Anterior cingulate cortex (tissue), 58 donors: Measurements from ENCODE around the gene HS1BP3.

ENCODE experiments used
- DNase-seq, 58 donors: peaks; one replicate each; lab custom pipeline; 2025; lab: John Stamatoyannopoulos, UW

The HS1BP3 gene

DNA sequence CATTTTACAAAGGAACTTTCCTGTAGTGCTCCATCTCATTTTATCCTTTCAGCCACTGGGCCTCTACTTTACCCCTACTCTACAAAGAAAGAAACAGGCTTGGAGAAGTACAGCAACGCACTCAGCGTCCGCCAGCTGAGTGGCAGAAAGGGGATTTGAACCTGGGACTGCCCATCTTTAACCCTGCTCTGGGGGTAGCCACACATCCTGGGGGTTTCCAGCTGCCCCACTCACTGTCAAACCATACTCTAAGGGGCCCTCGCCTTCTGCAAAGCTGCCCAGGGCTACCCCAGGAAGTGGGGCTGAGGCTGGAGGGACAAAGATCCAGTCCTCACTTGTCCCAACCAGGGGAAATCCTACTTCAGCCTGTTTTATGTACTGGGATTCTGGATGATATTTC is 17.9 kb downstream of the HS1BP3 start:
- DNase-seq: no peak

- DNase-seq: no peak
Measured at GRCh38 chr2:20632446-20632990, 18.4 kb downstream of the HS1BP3 start.

GRCh38 chr2:20631617-20632307 is 19.1 kb downstream of the HS1BP3 start:
- no peak for DNase-seq

DNA sequence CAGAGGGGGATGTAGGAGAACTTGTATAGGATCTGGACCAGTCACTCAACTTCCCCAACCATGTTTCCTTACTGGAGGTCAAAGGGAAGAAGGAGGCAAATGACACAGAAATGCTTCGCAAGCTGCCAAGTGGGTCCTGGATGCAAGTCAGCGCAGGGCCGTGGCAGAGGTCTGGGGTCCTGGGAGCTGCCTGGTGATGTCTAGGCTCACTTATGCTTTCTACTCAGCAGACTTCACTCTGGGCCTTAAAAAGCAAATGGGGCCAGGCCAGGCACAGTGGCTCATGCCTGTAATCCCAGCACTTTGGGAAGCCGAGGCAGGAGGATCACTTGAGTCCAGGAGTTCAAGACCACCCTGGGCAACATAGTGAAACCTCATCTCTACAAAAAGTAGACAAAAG is 19.9 kb downstream of the HS1BP3 start:
- DNase-seq: no peak

DNA sequence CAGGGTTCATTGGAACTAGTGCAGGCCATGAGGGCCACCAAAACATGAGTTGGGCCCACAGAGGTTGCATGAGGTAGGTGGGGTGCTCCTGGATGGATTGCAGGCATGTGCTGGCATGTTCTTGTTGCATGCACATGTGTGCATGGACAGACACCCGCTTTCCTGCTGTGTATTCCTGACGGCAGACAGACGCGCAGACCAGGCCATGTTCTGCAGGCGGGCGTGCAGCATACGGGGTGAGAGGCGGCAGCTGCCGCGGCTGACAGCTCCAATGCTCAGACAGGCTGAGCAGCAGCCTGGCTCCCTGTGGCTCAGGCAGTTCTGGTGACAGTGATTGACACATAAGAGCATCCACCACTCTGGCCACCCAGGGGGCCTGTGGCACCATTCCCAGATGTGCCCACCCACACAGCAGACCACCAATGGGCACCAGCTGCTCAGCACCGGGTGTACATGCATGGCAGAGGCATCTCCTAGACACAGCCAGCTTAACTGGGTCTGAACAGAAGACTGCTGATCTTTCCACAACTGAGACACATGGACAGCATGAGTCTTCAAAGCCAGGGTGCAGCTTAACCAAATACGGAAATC is 21.2 kb downstream of the HS1BP3 start:
- peak in 15 of 58 donors; percentile 11 to 45 (median 27) for DNase-seq

- no peak for DNase-seq
Measured at GRCh38 chr2:20629181-20629580, 21.7 kb downstream of the HS1BP3 start.

DNA sequence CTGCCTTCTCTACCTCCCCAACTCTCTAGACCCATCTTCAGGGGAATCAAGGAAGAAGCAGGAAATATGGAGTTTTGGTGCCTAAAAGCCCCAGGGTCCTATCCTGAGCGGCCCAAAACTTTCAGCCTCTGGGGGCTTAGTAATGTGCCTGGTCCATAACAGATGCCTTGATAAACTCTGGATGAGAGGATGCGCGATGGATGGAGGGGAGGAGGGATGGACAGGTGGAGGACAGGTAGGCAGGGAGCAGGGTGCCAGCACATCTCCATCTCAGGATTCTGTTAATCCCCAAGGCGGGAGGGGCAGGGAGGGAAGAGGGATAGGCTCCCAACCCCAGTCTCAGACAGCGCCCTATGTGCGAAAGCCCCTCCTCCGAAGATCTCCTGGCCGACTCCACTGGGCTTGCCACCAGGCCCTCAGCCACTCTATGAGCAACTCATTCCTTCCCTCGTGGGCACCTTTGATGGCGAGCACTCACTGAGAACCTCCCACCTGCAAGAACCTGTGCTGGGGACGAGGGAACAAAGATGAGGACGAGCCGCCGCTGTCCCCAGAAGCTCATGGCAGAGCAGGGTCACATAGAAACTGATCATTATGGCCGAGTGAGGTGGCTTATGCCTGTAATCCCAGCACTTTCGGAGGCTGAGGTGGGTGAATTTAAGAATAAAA is 23.1 kb downstream of the HS1BP3 start:
- no peak for DNase-seq

- no peak for DNase-seq
Measured at GRCh38 chr2:20626698-20627513, 24.0 kb downstream of the HS1BP3 start.

GRCh38 chr2:20626392-20626697 is 24.6 kb downstream of the HS1BP3 start:
- DNase-seq: no peak

GRCh38 chr2:20625491-20626391 is 25.2 kb downstream of the HS1BP3 start:
- peak in 2 of 58 donors; percentile 36 to 58 for DNase-seq

DNA sequence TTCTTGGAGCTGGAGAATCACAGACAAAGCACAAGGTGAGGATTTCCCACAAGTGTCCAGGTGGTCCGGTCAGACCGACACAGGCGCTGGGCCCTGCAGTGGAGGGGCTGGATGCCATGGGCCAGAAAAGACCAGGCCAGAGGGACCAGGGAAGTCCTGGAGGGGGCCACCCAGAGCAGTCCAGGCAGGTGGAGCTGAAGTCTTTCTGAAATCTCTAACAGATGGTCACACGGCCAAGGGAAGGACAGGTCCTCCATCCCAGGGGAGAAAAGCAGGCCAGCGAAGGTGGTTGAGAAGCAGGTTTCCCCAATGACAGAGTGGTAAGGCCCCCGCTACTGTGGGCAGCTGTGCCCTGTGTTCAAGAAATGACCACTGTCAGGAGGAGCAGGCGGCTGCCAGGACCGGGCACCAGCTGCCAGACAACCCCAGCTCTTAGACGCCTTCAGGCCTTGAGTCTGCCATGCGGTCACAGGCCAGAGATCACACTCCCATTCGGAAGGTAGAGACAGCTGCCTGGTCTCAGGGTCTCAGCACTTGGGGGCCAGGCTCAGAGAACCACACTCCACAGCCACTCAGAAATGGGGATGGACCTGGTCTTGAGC is 25.9 kb downstream of the HS1BP3 start:
- DNase-seq: no peak

DNA sequence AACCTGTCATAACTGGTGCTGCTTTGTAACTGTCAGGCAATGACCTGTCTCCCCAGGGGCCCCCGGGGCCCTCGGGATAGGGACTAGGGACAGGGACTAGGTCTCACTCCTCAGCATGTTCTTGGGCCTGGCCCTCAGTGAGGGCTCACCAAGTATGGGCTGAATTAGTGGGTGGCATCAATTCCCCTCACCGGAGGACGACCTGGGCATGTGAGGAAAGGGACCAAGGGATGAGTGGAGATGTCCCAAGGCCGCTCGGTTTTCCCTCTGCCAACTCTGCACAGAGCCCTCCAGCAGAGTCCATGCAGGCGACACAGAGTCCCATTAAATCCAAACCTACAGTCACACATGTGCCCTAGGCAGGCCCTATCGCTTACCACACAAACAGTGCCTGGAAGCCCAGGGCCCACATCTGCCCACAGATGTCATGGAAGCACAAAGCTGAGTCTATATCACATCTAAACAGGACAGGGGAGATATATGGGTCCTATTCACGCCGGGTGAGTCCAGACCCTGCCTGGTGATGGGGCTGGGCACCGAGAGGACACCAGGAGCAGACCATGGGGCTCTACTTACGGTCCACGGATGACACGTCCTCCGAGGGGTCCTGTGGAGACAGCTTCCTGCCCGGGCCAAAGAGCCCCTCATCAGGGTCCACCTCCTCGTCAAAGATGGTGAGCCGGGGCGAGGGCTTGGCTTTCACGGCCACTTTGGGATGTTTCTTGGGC is 26.6 kb downstream of the HS1BP3 start:
- no peak for DNase-seq

DNA sequence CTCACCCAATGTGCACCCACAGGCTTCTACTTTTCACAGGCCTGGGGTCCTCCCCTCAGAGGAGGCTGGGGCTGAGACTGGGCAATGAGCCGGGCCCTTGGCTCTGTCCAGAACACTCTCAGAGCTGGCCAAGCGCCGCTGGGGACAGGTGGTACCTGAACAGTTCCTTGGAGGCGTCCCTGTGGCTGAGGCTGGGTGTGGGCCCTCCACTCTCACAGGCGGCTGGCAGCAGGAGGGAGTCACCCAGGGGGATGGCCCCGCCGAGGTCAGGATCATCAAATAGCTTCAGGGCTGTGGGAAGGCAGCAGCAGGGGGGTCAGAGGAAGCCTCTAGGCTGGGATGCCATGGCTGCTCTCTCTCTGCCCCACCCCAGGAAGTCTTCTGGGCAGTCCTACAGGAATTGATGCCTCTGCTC is 27.1 kb downstream of the HS1BP3 start:
- DNase-seq: no peak

- DNase-seq: no peak
Measured at GRCh38 chr2:20623241-20623640, 27.7 kb downstream of the HS1BP3 start.

DNA sequence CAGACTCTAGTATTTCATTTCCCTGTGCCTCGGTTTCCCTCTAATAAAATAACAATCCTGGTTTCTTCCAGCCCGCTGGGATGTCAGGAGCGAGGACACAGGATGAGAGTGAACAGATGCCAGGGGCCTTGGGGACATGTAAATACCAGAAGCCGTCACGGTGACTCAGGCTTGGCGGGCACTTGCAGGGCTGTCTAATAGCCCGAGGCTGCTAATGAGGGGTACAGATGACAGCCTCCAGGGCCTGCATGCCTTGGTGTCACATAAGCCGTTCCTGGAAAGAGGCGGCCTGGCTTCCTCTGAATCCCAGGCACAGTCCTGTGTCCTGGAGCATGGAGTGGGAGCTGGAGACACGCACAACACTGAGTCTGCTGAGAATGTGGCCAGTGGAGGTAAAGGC is 28.2 kb downstream of the HS1BP3 start:
- no peak for DNase-seq

GRCh38 chr2:20622296-20622686 is 28.6 kb downstream of the HS1BP3 start:
- no peak for DNase-seq

GRCh38 chr2:20621366-20622295 is 29.3 kb downstream of the HS1BP3 start:
- no peak for DNase-seq
